Heart left ventricle (tissue), 13 donors: ENCODE measurements around the gene ADGRB3.

Source experiments
- POLR2A ChIP-seq, 2 donors: fragments of 450-650 bp; IDR thresholded peaks; one replicate each; pipeline ENCODE4 v1.6.1; 2017; ENCODE audit warnings: antibody characterized with exemption in 2 of 2, mild to moderate bottlenecking in 2 of 2, moderate library complexity in 2 of 2
- TF ChIP-seq, protein P1 (sequence below), 12 donors: fragments of 200-600 bp; sonication (generic) in 4 of 12; IDR thresholded peaks; one replicate each; pipeline versions ENCODE4 v1.5.0 to v1.8.0; 2018 to 2022; ENCODE audit warnings: antibody characterized with exemption in 12 of 12, mild to moderate bottlenecking in 5 of 12
- donor health status: ischemic (EF 13 %, LVEDD 7.1; RV severe dilation, severe dysfunction).
- donor health status: DM: no; HTN: yes; CAD: no.
- donor health status: DM: no; HTN: no; CAD: no.
- donor health status: ischemic (EF 25% LVEDD 6.9; RV normal size, moderate dysfunction).
- donor health status: ischemic (EF 25% LVEDD 5.7; RV mildly dilated, moderate dysfunction).
- donor health status: ischemic (EF 35%, LVEDD 5.7; RV mildly dilated, moderate dysfunction).
- donor health status: nonischemic (EF 11% LVEDD 7.7; RV severe dilation, severe dysfunction).
- donor health status: DM: yes; HTN: yes; CAD: no.
- donor health status: PGD.
- donor health status: ischemic (EF 29% LVEDD 5.4; RV normal size, mild dysfunction).
- donor health status: nonischemic (EF 23%, LVEDD 6.1; RV moderate dilation, normal function).

DNA sequence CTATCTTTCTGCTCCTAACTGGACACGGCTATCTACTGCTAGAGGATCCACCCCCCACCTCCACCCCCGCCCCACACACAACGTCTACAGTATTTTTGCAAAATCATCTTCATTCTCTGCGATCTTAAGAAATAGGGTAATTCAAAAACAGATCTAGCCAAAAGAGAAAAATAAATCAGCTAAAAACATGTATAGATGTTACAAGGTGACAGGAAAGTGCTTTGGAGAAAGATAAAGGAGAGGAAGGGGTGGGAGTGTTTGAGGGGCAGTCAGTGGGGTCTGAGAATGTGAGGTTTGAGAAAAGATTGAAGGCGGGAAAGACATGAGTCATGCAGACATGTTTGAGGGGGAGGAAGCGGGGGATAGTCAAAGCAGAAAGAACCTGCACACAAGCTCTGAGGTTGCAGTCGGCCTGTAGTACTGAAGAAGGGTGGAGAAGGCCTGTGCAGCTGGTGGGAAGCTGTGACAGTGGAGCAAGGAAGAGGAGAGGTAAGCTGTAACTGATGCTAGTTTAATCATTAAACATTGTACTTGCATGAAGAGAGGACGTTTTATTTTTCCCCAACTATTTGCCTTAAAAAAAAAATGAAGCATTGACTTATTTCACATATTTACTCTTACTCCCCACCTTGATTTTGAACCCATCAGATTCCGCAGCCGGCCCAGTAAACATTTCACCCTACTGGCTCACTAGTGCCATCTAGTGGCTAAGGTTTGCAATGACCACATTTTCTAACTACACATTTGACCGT is 332.6 kb downstream of the ADGRB3 start:
- no peak for TF ChIP-seq POLR2A (IDR thresholded peaks at IDR 0.05)
- TF ChIP-seq, protein P1, sequence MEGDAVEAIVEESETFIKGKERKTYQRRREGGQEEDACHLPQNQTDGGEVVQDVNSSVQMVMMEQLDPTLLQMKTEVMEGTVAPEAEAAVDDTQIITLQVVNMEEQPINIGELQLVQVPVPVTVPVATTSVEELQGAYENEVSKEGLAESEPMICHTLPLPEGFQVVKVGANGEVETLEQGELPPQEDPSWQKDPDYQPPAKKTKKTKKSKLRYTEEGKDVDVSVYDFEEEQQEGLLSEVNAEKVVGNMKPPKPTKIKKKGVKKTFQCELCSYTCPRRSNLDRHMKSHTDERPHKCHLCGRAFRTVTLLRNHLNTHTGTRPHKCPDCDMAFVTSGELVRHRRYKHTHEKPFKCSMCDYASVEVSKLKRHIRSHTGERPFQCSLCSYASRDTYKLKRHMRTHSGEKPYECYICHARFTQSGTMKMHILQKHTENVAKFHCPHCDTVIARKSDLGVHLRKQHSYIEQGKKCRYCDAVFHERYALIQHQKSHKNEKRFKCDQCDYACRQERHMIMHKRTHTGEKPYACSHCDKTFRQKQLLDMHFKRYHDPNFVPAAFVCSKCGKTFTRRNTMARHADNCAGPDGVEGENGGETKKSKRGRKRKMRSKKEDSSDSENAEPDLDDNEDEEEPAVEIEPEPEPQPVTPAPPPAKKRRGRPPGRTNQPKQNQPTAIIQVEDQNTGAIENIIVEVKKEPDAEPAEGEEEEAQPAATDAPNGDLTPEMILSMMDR (IDR thresholded peaks at IDR 0.05), result peak; percentile 79 to 92 (median 88)
